Bronchial epithelial cell (primary cell): Measurements from ENCODE around the gene OSTN. TPM values are rescaled to one million over a fixed set of nuclear protein-coding genes. Genes with fewer than 3 reads are reported as not detected.

Experiments
- DNase-seq: peaks from one replicate; pipeline ENCODE4 v3.0.0-alpha.2; 2010; ENCODE audit warnings: low read depth
- FAIRE-seq: peaks from 2 replicates; lab custom pipeline; 2011; peaks lifted over from hg19 to GRCh38; lab: Jason Lieb, UNC
- H3K27me3 ChIP-seq: 2 replicates; pipeline ENCODE4 v1.5.1; 2011; ENCODE audit warnings: low read length; ENCODE audit not compliant: control insufficient read depth, insufficient read depth
- H3K36me3 ChIP-seq: 2 replicates; pipeline ENCODE4 v1.5.1; 2011; ENCODE audit warnings: low read length; ENCODE audit not compliant: control insufficient read depth, insufficient read depth
- H3K4me3 ChIP-seq: 2 replicates; pipeline ENCODE4 v1.5.1; 2011; ENCODE audit warnings: mild to moderate bottlenecking, low read depth, low read length, control low read depth
- CTCF ChIP-seq: IDR thresholded peaks from 2 replicates; pipeline ENCODE4 v1.5.1; 2011; ENCODE audit warnings: mild to moderate bottlenecking, moderate library complexity, low read length, control low read depth, inconsistent platforms; ENCODE audit not compliant: insufficient read depth, severe bottlenecking
- total RNA-seq: library from RNA; depleted of rRNA; stranded (reverse); fragments of >200 nt; gene quantifications from 2 replicates; pipeline ENCODE4 v1.2.1, GENCODE V29; 2014

OSTN gene
- total RNA-seq, 1 donor from 2014 or later: not detected

GRCh38 chr3:191292243-191293015, 93.4 kb downstream of the OSTN start:
- no peaks in the 10 kb centered on the region for H3K36me3 ChIP-seq
- DNase-seq (no peak), FAIRE-seq (no peak)
- no peaks in the 10 kb centered on the region for H3K27me3 ChIP-seq
- H3K4me3 ChIP-seq: no peak overlapping the region
- TF ChIP-seq CTCF: no peak

GRCh38 chr3:191294291-191294690, 95.2 kb downstream of the OSTN start:
- no peak for FAIRE-seq
- no peak for TF ChIP-seq CTCF

GRCh38 chr3:191296041-191296541, 97.0 kb downstream of the OSTN start:
- Histone ChIP-seq H3K27me3 (no peaks in the 10 kb centered on the region), H3K4me3 (no peak overlapping the region), H3K36me3 (no peaks in the 10 kb centered on the region)
- FAIRE-seq (peak; percentile 23), DNase-seq (no peak)
- TF ChIP-seq CTCF: no peak

More at GRCh38 chr3:191294291-191294690, 95.2 kb downstream of the OSTN start:
- H3K36me3 ChIP-seq: no peaks in the 10 kb centered on the region
- no peaks in the 10 kb centered on the region for H3K27me3 ChIP-seq
- H3K4me3 ChIP-seq: no peak overlapping the region
- no peak for DNase-seq

GRCh38 chr3:191298846-191299245, 99.8 kb downstream of the OSTN start:
- no peak for TF ChIP-seq CTCF
- Histone ChIP-seq H3K4me3 (no peak overlapping the region), H3K36me3 (no peaks in the 10 kb centered on the region), H3K27me3 (no peaks in the 10 kb centered on the region)
- DNase-seq: no peak
- FAIRE-seq: no peak

GRCh38 chr3:191300422-191300821, 101.4 kb downstream of the OSTN start:
- FAIRE-seq: no peak
- Histone ChIP-seq H3K36me3 (no peaks in the 10 kb centered on the region), H3K27me3 (no peaks in the 10 kb centered on the region), H3K4me3 (no peak overlapping the region)
- no peak for DNase-seq
- no peak for TF ChIP-seq CTCF
